ENCODE measurements around the gene PSMB10. TPM values are rescaled to one million over a fixed set of nuclear protein-coding genes. Genes with fewer than 3 reads are reported as not detected.

PSMB10 gene
- 10 to 100 TPM; 59.7 to 76.8 TPM for total RNA-seq
- 10 to 100 TPM; 20.7 to 34.2 (median 28.5) TPM for polyA plus RNA-seq (ENCODE audit: insufficient read length in 6 of 6)
- long read RNA-seq, donor 1, transcript PSMB10-203 (4 exons, 591 nt), result major isoform, 18 of 35 reads
- long read RNA-seq, donor 1, transcript PSMB10-201 (8 exons, 1,218 nt), result minor isoform, 15 of 35 reads
- long read RNA-seq, donor 1, partial matches to known transcripts, result 0 of 35 reads
- long read RNA-seq, donor 1, other reads (novel, unspliced or antisense), result 0 of 35 reads
- long read RNA-seq, donor 2, transcript PSMB10-203 (4 exons, 591 nt), result minor isoform, 10 of 21 reads
- long read RNA-seq, donor 2, transcript PSMB10-201 (8 exons, 1,218 nt), result major isoform, 11 of 21 reads
- long read RNA-seq, donor 2, partial matches to known transcripts, result 0 of 21 reads
- long read RNA-seq, donor 2, other reads (novel, unspliced or antisense), result 0 of 21 reads
- long read RNA-seq, donor 3, transcript PSMB10-201 (8 exons, 1,218 nt), result minor isoform, 8 of 22 reads
- long read RNA-seq, donor 3, transcript PSMB10-203 (4 exons, 591 nt), result major isoform, 13 of 22 reads
- long read RNA-seq, donor 3, partial matches to known transcripts, result 0 of 22 reads
- long read RNA-seq, donor 3, other reads (novel, unspliced or antisense), result 0 of 22 reads
- long read RNA-seq, donor 4, transcript PSMB10-203 (4 exons, 591 nt), result minor isoform, 7 of 76 reads
- long read RNA-seq, donor 4, transcript PSMB10-201 (8 exons, 1,218 nt), result major isoform, 61 of 76 reads
- long read RNA-seq, donor 4, partial matches to known transcripts, result 5 of 76 reads
- long read RNA-seq, donor 4, other reads (novel, unspliced or antisense), result 3 of 76 reads
- long read RNA-seq, donor 5, transcript PSMB10-201 (8 exons, 1,218 nt), result major isoform, 19 of 32 reads
- long read RNA-seq, donor 5, transcript PSMB10-203 (4 exons, 591 nt), result minor isoform, 12 of 32 reads
- long read RNA-seq, donor 5, partial matches to known transcripts, result 0 of 32 reads
- long read RNA-seq, donor 5, other reads (novel, unspliced or antisense), result 0 of 32 reads
- long read RNA-seq, donor 6, transcript PSMB10-203 (4 exons, 591 nt), result major isoform, 17 of 34 reads
- long read RNA-seq, donor 6, transcript PSMB10-201 (8 exons, 1,218 nt), result minor isoform, 12 of 34 reads
- long read RNA-seq, donor 6, partial matches to known transcripts, result 5 of 34 reads
- long read RNA-seq, donor 6, other reads (novel, unspliced or antisense), result 0 of 34 reads
- long read RNA-seq, donor 7, transcript PSMB10-203 (4 exons, 591 nt), result major isoform, 7 of 11 reads
- long read RNA-seq, donor 7, partial matches to known transcripts, result 0 of 11 reads
- long read RNA-seq, donor 7, other reads (novel, unspliced or antisense), result 0 of 11 reads
- long read RNA-seq, donor 8, transcript PSMB10-203 (4 exons, 591 nt), result major isoform, 8 of 9 reads
- long read RNA-seq, donor 8, partial matches to known transcripts, result 0 of 9 reads
- long read RNA-seq, donor 8, other reads (novel, unspliced or antisense), result 0 of 9 reads
- long read RNA-seq, donor 9, partial matches to known transcripts, result 0 of 1 reads
- long read RNA-seq, donor 9, other reads (novel, unspliced or antisense), result 0 of 1 reads
- long read RNA-seq, donor 10, transcript PSMB10-203 (4 exons, 591 nt), result minor isoform, 10 of 142 reads
- long read RNA-seq, donor 10, transcript PSMB10-201 (8 exons, 1,218 nt), result major isoform, 120 of 142 reads
- long read RNA-seq, donor 10, partial matches to known transcripts, result 4 of 142 reads
- long read RNA-seq, donor 10, other reads (novel, unspliced or antisense), result 7 of 142 reads
- long read RNA-seq, donor 11, result 0 reads
- long read RNA-seq, donor 12, transcript PSMB10-203 (4 exons, 591 nt), result minor isoform, 7 of 18 reads
- long read RNA-seq, donor 12, transcript PSMB10-201 (8 exons, 1,218 nt), result major isoform, 11 of 18 reads
- long read RNA-seq, donor 12, partial matches to known transcripts, result 0 of 18 reads
- long read RNA-seq, donor 12, other reads (novel, unspliced or antisense), result 0 of 18 reads

DNA sequence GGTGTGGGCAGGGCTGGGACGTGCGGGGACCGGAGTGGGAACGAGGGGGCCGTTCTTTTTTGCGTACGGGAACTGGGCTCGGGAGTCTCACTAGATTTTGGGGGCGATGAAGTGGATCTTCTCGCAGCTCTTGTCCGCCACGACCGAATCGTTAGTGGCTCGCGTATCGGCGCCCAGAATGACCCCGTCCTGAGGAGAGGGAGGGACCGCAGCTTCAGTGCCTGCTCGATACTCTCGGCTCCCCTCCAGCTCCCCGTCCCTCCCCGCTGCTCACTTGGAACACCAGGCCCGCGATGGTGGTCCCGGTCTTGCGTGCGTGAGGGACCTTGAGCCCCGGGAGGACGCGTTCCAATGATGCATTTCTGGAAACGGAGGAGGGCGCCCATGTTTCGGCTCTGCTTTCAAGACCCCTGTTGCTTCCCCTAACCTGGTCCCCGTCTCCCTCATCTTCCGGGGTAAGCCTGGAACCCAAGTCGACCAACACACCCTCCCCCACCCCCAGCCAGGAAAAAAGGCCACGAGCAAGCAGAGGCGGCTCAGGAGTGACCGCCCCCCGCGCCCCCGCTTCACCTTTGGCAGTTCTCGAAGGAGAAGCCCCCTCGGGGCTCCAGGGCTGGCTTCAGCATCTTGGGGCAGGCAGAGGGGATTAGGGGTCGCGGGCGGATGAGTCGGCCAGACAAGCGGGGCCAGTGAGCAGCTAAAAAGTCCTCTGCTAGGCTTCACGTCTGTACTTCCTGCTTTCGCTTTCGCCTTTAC lies at the start of gene PSMB10:
Gene PSMB10 (minus strand): TSS at position 727 of the 756 bp plus-strand sequence. CDS start 101 bp downstream, at position 626.
- H3K27ac ChIP-seq, result peak within 1 kb of the TSS; percentile 91 to 97
- peak within 1 kb of the TSS; percentile 70 to 97 for H3K4me3 ChIP-seq
- H3K27me3 ChIP-seq, result no peaks in the 10 kb centered on the region
- DNase-seq (peak in 3 of 4 donors; percentile 42 to 84 (median 58)), ATAC-seq (peak; percentile 59)
- H3K9me3 ChIP-seq, result no peaks in the 10 kb centered on the region
- intact Hi-C loops (cut with DNase I), result no loop called here
- peaks cover 7 to 25% of the 10 kb centered on the region in 2 donors for H3K4me1 ChIP-seq
- TF ChIP-seq, protein P1, sequence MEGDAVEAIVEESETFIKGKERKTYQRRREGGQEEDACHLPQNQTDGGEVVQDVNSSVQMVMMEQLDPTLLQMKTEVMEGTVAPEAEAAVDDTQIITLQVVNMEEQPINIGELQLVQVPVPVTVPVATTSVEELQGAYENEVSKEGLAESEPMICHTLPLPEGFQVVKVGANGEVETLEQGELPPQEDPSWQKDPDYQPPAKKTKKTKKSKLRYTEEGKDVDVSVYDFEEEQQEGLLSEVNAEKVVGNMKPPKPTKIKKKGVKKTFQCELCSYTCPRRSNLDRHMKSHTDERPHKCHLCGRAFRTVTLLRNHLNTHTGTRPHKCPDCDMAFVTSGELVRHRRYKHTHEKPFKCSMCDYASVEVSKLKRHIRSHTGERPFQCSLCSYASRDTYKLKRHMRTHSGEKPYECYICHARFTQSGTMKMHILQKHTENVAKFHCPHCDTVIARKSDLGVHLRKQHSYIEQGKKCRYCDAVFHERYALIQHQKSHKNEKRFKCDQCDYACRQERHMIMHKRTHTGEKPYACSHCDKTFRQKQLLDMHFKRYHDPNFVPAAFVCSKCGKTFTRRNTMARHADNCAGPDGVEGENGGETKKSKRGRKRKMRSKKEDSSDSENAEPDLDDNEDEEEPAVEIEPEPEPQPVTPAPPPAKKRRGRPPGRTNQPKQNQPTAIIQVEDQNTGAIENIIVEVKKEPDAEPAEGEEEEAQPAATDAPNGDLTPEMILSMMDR (IDR thresholded peaks at IDR 0.05), result no peak
- peaks cover 0 to 57% of the 10 kb centered on the region in 2 donors for H3K36me3 ChIP-seq

DNA sequence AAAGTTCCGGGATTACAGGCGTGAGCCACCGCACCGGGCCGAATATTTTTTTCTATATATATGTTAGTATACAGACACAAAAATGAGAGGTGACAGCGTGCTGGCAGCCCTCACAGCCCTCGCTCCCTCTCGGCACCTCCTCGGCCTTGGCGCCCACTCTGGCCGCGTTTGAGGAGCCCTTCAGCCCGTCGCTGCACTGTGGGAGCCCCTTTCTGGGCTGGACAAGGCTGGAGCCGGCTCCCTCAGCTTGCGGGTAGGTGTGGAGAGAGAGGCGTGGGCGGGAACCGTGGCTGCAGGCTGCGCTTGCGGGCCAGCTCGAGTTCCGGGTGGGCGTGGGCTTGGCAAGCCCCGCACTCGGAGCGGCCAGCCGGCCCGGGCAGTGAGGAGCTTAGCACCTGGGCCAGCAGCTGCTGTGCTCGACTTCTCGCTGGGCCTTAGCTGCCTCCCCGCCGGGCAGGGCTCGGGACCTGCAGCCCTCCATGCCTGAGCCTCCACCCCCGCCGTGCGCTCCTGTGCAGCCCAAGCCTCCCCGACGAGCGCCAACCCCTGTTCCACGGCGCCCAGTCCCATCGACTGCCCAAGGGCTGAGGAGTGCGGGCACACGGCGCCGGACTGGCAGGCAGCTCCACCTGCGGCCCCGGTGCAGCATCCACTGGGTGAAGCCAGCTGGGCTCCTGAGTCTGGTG lies 45.5 kb upstream of the PSMB10 start:
- DNase-seq (no peak), ATAC-seq (no peak)
- no peak overlapping the region for H3K4me3 ChIP-seq
- H3K27me3 ChIP-seq, result peaks cover 0 to 10% of the 10 kb centered on the region in 2 donors
- peaks cover 4 to 33% of the 10 kb centered on the region in 2 donors for H3K4me1 ChIP-seq
- intact Hi-C loops (cut with DNase I), result loop anchor here in 1 of 2 donors (10.0 kb wide), 1 partner anchor 63 kb away; no protein-coding TSS in a partner anchor
- no peaks in the 10 kb centered on the region for H3K9me3 ChIP-seq
- TF ChIP-seq, protein P1 (IDR thresholded peaks at IDR 0.05), result no peak
- no peak overlapping the region for H3K27ac ChIP-seq
- H3K36me3 ChIP-seq, result no peaks in the 10 kb centered on the region

DNA sequence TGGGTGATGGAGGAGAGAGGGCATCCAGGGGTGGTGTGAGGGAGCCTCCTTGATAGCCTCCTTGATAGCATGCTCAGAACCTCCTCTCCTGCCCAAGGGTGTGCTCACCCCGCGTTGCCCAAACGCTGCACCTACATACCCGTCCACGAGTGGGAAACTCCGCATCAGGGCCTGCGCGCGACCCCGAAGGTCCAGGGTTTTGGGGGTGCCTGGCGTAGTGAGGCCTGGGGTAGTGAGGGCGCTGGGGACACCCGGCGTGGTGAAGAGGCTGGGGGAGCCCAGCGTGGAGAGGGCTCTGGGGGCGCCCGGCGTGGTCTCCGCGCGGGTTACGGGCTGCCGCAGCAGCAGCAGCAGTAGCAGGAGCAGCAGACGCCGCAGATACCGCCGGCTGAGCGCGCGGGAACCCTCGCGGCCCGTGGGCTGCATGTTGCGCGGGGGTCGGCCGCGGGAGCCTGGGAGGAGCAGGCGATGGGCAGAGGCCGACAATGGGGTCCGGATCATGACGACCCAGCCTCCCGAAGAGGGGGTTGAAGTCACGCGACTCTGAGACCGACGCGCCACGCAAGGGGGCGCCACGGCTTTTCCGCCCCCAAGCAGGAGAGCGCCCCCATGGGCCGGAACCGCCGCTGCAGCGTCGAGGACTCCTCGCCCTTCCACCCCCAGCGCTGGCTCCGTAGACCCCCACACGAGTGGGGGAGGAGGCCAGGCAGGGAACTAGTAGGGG lies 43.5 kb upstream of the PSMB10 start, which contains the start of gene DPEP3:
Gene DPEP3 (minus strand): TSS at position 545 of the 724 bp plus-strand sequence. CDS start 119 bp downstream, at position 426.
- Histone ChIP-seq H3K4me3 (no peak within 1 kb of the TSS), H3K9me3 (no peaks in the 10 kb centered on the region), H3K4me1 (peaks cover 4 to 22% of the 10 kb centered on the region in 2 donors), H3K36me3 (no peaks in the 10 kb centered on the region), H3K27ac (no peak within 1 kb of the TSS), H3K27me3 (peaks cover 0 to 10% of the 10 kb centered on the region in 2 donors)
- ATAC-seq (no peak), DNase-seq (no peak)
- intact Hi-C loops (cut with DNase I), result loop anchor here in 1 of 2 donors (10.0 kb wide), 1 partner anchor 65 kb away; no protein-coding TSS in a partner anchor
- TF ChIP-seq, protein P1 (IDR thresholded peaks at IDR 0.05), result no peak

Measured in left lung (tissue), 14 donors.